Gastrocnemius medialis (tissue), 4 donors: ENCODE measurements around the gene BDKRB2. TPM values are rescaled to one million over a fixed set of nuclear protein-coding genes. Genes with fewer than 3 reads are reported as not detected.

Source experiments
- ATAC-seq, 2 donors: fragments of 150-250 bp; one replicate each; pipeline ENCODE4 v1.9.1; 2016
- DNase-seq, 2 donors: peaks; one replicate each; pipeline ENCODE4 v3.0.0-alpha.2; 2019
- H3K27ac ChIP-seq, 4 donors: fragments of 200-600 bp; sonication (generic); 1 replicate in 1 of 4; 2 replicates in 3 of 4; pipeline ENCODE4 v1.5.1; 2016 to 2018; ENCODE audit warnings: mild to moderate bottlenecking in 2 of 4, moderate library complexity in 1 of 4
- H3K27me3 ChIP-seq, 3 donors: fragments of 200-600 bp; sonication (generic) in 2 of 3; 1 replicate in 1 of 3; 2 replicates in 2 of 3; pipeline versions ENCODE4 v1.5.1 to v1.6.0; 2016 to 2019; ENCODE audit warnings: mild to moderate bottlenecking in 1 of 3, moderate library complexity in 1 of 3
- H3K36me3 ChIP-seq, 2 donors: fragments of 200-600 bp; sonication (generic) in 1 of 2; one replicate each; pipeline ENCODE4 v1.5.1; 2017 to 2018
- H3K4me1 ChIP-seq, 2 donors: fragments of 200-600 bp; sonication (generic) in 1 of 2; one replicate each; pipeline ENCODE4 v1.5.1; 2016 to 2017; ENCODE audit warnings: mild to moderate bottlenecking in 2 of 2
- H3K4me3 ChIP-seq, 4 donors: fragments of 200-600 bp; sonication (generic) in 3 of 4; 1 replicate in 1 of 4; 2 replicates in 3 of 4; pipeline ENCODE4 v1.5.1; 2016 to 2019; ENCODE audit warnings: mild to moderate bottlenecking in 2 of 4
- H3K9me3 ChIP-seq, 3 donors: fragments of 200-600 bp; sonication (generic) in 2 of 3; 1 replicate in 1 of 3; 2 replicates in 2 of 3; pipeline ENCODE4 v1.5.1; 2016 to 2019
- POLR2A ChIP-seq, 2 donors: fragments of 450-650 bp; IDR thresholded peaks; one replicate each; pipeline ENCODE4 v1.6.1; 2017; ENCODE audit warnings: antibody characterized with exemption in 2 of 2, mild to moderate bottlenecking in 2 of 2, moderate library complexity in 2 of 2
- in situ Hi-C, 4 donors: fragments of 200-750 bp; cut with MboI; loops; one replicate each; pipeline versions ENCODE4 v1.15.0 to v1.8.0; 2017; ENCODE audit warnings: low sequenced_read_pairs in 4 of 4
- intact Hi-C: fragments of 100-400 bp; cut with DNase I; formaldehyde crosslinking; loops from one replicate; pipeline ENCODE4 v1.15.1; 2023; ENCODE audit warnings: low total_unique reads
- total RNA-seq, 4 donors: library from RNA; depleted of rRNA; stranded (reverse); fragments of >200 nt; gene quantifications; one replicate each; pipeline versions ENCODE4 v1.1.0 to v1.2.3, GENCODE V29; 2016
- TF ChIP-seq, protein P1 (sequence below), 5 experiments: fragments of 450-650 bp in 3 of 5; fragments of 200-600 bp in 2 of 5; sonication (generic) in 2 of 5; IDR thresholded peaks in 4 of 5; conservative IDR thresholded peaks in 1 of 5; 1 replicate in 4 of 5; 2 replicates in 1 of 5; pipeline ENCODE4 v1.5.1; 2016 to 2019; ENCODE audit warnings: antibody characterized with exemption in 5 of 5, mild to moderate bottlenecking in 3 of 5, moderate library complexity in 3 of 5

Gene BDKRB2
- total RNA-seq, 4 donors from 2014 or later = 0.10 to 1.3 (median 0.89) TPM

- ATAC-seq (no peak), DNase-seq (no peak)
- Histone ChIP-seq H3K9me3 (no peaks in the 10 kb centered on the region), H3K36me3 (no peaks in the 10 kb centered on the region), H3K27me3 (peaks cover 0 to 5% (median 0%) of the 10 kb centered on the region in 3 donors), H3K27ac (no peak within 1 kb of the TSS), H3K4me3 (no peak within 1 kb of the TSS), H3K4me1 (peaks cover 0 to 3% of the 10 kb centered on the region in 2 donors)
- TF ChIP-seq, protein P1, sequence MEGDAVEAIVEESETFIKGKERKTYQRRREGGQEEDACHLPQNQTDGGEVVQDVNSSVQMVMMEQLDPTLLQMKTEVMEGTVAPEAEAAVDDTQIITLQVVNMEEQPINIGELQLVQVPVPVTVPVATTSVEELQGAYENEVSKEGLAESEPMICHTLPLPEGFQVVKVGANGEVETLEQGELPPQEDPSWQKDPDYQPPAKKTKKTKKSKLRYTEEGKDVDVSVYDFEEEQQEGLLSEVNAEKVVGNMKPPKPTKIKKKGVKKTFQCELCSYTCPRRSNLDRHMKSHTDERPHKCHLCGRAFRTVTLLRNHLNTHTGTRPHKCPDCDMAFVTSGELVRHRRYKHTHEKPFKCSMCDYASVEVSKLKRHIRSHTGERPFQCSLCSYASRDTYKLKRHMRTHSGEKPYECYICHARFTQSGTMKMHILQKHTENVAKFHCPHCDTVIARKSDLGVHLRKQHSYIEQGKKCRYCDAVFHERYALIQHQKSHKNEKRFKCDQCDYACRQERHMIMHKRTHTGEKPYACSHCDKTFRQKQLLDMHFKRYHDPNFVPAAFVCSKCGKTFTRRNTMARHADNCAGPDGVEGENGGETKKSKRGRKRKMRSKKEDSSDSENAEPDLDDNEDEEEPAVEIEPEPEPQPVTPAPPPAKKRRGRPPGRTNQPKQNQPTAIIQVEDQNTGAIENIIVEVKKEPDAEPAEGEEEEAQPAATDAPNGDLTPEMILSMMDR (IDR thresholded peaks at IDR 0.05 in 4 of 5, conservative IDR thresholded peaks at IDR 0.05 in 1 of 5) = no peak
- no peak for TF ChIP-seq POLR2A (IDR thresholded peaks at IDR 0.05)
- in situ Hi-C loops (loop anchor here in 1 of 4 donors (25.0 kb wide), 1 partner anchor 693 kb away; no protein-coding TSS in a partner anchor), intact Hi-C loops (no loop called here)
Observed at GRCh38 chr14:96255501-96256366, 51.1 kb downstream of the BDKRB2 start, which contains the start of gene BDKRB1. Gene BDKRB1, plus strand, starts transcription at chr14:96256210. Its CDS starts 7,473 bp downstream, at chr14:96263683.

DNA sequence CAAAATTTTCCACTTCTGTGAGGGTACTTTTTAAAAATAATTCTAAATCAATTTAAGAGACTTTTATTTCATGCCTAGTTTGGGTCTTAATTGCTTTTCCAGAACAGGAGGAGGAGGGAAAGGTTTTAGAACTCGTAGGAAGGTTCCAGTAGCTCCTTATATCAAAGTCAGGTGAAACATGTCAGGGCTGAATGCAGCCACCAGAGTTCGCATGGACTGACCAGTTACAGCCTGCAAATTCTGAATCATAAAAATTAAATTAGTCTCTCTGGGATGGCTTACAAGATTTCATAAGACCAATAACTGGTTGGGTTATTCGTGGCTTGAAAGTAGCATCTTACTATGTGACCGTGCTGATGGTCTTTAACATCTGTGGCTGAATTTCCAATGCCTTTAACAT lies 51.8 kb downstream of the BDKRB2 start:
- no peak overlapping the region for H3K27ac ChIP-seq
- no peak for TF ChIP-seq POLR2A (IDR thresholded peaks at IDR 0.05)
- TF ChIP-seq, protein P1 (IDR thresholded peaks at IDR 0.05 in 4 of 5, conservative IDR thresholded peaks at IDR 0.05 in 1 of 5) = no peak

DNA sequence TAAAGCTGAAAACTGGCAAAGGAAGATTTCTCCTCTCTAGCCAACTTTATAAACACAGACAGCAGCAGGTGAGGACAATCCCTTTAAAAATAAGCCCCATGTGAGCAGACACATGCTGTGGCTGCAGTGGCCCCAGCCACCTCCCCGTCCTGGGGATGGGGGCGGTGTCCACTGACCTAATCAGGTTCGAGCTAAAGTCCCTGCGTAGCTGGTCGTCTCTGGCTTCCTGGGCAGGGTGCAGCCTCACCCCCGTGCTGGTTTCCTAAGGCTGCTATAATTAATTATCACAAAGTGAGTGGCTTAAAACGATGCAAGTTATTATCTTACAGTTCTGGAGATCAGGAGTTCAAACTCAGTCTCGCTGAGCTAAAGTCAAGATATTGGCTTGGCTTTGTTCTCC lies 52.4 kb downstream of the BDKRB2 start:
- in situ Hi-C loops = loop anchor here in 1 of 4 donors (25.0 kb wide), 1 partner anchor 695 kb away; no protein-coding TSS in a partner anchor

More for the DNA sequence above, 51.8 kb downstream of the BDKRB2 start:
- DNase-seq (no peak), ATAC-seq (no peak)
- H3K27me3 ChIP-seq = peaks cover 0 to 5% (median 1%) of the 10 kb centered on the region in 3 donors
- H3K4me3 ChIP-seq = no peak overlapping the region
- no peaks in the 10 kb centered on the region for H3K36me3 ChIP-seq
- peaks cover 0 to 3% of the 10 kb centered on the region in 2 donors for H3K4me1 ChIP-seq
- in situ Hi-C loops (loop anchor here in 1 of 4 donors (25.0 kb wide), 1 partner anchor 694 kb away; no protein-coding TSS in a partner anchor), intact Hi-C loops (no loop called here)
- no peaks in the 10 kb centered on the region for H3K9me3 ChIP-seq

DNA sequence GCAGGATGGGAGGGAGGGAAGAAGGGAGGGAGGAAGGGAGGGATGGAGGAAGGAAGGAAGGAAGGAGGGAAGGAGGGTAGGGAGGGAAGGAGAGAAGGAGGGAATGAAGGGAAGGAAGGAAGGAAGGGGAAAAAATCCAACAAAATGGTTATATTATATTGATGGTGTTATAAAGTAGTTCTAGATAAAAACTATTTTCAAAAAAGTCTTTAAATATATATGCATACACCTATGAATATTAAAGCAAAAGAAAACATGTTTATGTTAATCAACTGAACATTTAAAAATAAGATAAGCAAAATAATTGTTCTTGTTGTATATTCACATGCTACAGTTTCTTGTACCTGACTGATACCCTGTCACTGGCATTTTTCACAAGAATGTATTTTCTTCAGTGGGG lies 53.3 kb downstream of the BDKRB2 start:
- ATAC-seq = no peak
- no peak for DNase-seq
- TF ChIP-seq, protein P1 (IDR thresholded peaks at IDR 0.05 in 4 of 5, conservative IDR thresholded peaks at IDR 0.05 in 1 of 5) = no peak
- no peak for TF ChIP-seq POLR2A (IDR thresholded peaks at IDR 0.05)
- in situ Hi-C loops = loop anchor here in 1 of 4 donors (25.0 kb wide), 1 partner anchor 696 kb away; no protein-coding TSS in a partner anchor
- H3K4me3 ChIP-seq = no peak overlapping the region
- no peaks in the 10 kb centered on the region for H3K36me3 ChIP-seq
- no peaks in the 10 kb centered on the region for H3K9me3 ChIP-seq
- H3K27ac ChIP-seq = no peak overlapping the region
- peaks cover 0 to 9% (median 5%) of the 10 kb centered on the region in 3 donors for H3K27me3 ChIP-seq
- intact Hi-C loops = no loop called here
- peaks cover 0 to 3% of the 10 kb centered on the region in 2 donors for H3K4me1 ChIP-seq

More for the DNA sequence above, 52.4 kb downstream of the BDKRB2 start:
- intact Hi-C loops = no loop called here
- DNase-seq (no peak), ATAC-seq (no peak)
- no peak for TF ChIP-seq POLR2A (IDR thresholded peaks at IDR 0.05)
- TF ChIP-seq, protein P1 (IDR thresholded peaks at IDR 0.05 in 4 of 5, conservative IDR thresholded peaks at IDR 0.05 in 1 of 5) = no peak
- Histone ChIP-seq H3K36me3 (no peaks in the 10 kb centered on the region), H3K4me3 (no peak overlapping the region), H3K4me1 (peaks cover 0 to 3% of the 10 kb centered on the region in 2 donors), H3K9me3 (no peaks in the 10 kb centered on the region), H3K27ac (no peak overlapping the region), H3K27me3 (peaks cover 0 to 8% (median 5%) of the 10 kb centered on the region in 3 donors)
